Small intestine (tissue), 7 donors: ENCODE measurements around the gene HOXB4. TPM values are rescaled to one million over a fixed set of nuclear protein-coding genes. Genes with fewer than 3 reads are reported as not detected.

ENCODE experiments used
- DNase-seq, 2 donors: peaks; one replicate each; pipeline versions ENCODE4 v3.0.0 to v3.0.0-alpha.2; 2013
- FAIRE-seq: peaks from 2 replicates; lab custom pipeline; 2012; peaks lifted over from hg19 to GRCh38; lab: Jason Lieb, UNC
- H3K27ac ChIP-seq, 3 donors: one replicate each; pipeline ENCODE4 v1.5.1; 2013; ENCODE audit warnings: low read length in 2 of 3, mild to moderate bottlenecking in 2 of 3, control low read depth in 1 of 3, inconsistent platforms in 1 of 3, low read depth in 1 of 3, moderate library complexity in 1 of 3
- H3K27me3 ChIP-seq, 3 donors: one replicate each; pipeline ENCODE4 v1.6.1; 2013; ENCODE audit warnings: low read length in 3 of 3, inconsistent platforms in 1 of 3; ENCODE audit not compliant: control insufficient read depth in 3 of 3, insufficient read depth in 3 of 3
- H3K36me3 ChIP-seq, 3 donors: one replicate each; pipeline ENCODE4 v1.6.1; 2013; ENCODE audit warnings: low read length in 3 of 3, inconsistent platforms in 1 of 3, low read depth in 1 of 3, mild to moderate bottlenecking in 1 of 3, moderate library complexity in 1 of 3; ENCODE audit not compliant: control insufficient read depth in 3 of 3, insufficient read depth in 2 of 3
- H3K4me1 ChIP-seq, 3 donors: one replicate each; pipeline ENCODE4 v1.6.1; 2013; ENCODE audit warnings: low read length in 2 of 3, inconsistent platforms in 1 of 3, low read depth in 1 of 3, mild to moderate bottlenecking in 1 of 3, moderate library complexity in 1 of 3; ENCODE audit not compliant: control insufficient read depth in 3 of 3, insufficient read depth in 2 of 3
- H3K4me3 ChIP-seq, 3 donors: one replicate each; pipeline ENCODE4 v1.5.1; 2013; ENCODE audit warnings: low read length in 3 of 3, control low read depth in 1 of 3, inconsistent platforms in 1 of 3, low read depth in 1 of 3, mild to moderate bottlenecking in 1 of 3, moderate library complexity in 1 of 3
- H3K9me3 ChIP-seq, 2 donors: one replicate each; pipeline ENCODE4 v1.6.1; 2013; ENCODE audit warnings: low read depth in 1 of 2, low read length in 1 of 2; ENCODE audit not compliant: control insufficient read depth in 2 of 2, insufficient read depth in 1 of 2
- WGBS, 3 donors: extraction: QIAGEN DNeasy Blood & Tissue Kit; methylation state at CpG; one replicate each; pipeline ENCODE4 v1.1.7; 2013; 5-methylcytosine and 5-hydroxymethylcytosine counted together
- polyA plus RNA-seq, 4 donors: library from polyadenylated mRNA; stranded (reverse) in 3 of 4; unstranded in 1 of 4; fragments of 200-250 nt in 3 of 4; fragments of 120-200 nt in 1 of 4; gene quantifications; one replicate each; pipeline versions ENCODE4 v1.2.1 to v1.2.3, GENCODE V29; 2013
- donor health status: healthy with polysubstance abuse.
- donor health status: control.
- donor health status: control.
- donor health status: Bipolar disorder and iron deficiency.
- donor health status: healthy.

HOXB4 gene
- polyA plus RNA-seq, 4 donors: 0.27 to 3.1 (median 2.2) TPM; not detected in 1

GRCh38 chr17:48530208-48530886 is 47.8 kb downstream of the HOXB4 start:
- Histone ChIP-seq H3K4me3 (no peak overlapping the region), H3K27ac (no peak overlapping the region), H3K4me1 (peaks cover 0 to 10% (median 0%) of the 10 kb centered on the region in 3 donors), H3K27me3 (peaks cover 0 to 66% (median 5%) of the 10 kb centered on the region in 3 donors), H3K9me3 (no peaks in the 10 kb centered on the region), H3K36me3 (no peaks in the 10 kb centered on the region)
- DNase-seq (no peak), FAIRE-seq (no peak)
- WGBS, 3 donors: 53 to 77% (median 74%) methylated on average over 36 to 37 of the region's 37 CpGs

- H3K36me3 ChIP-seq: no peaks in the 10 kb centered on the region
Measured at GRCh38 chr17:48529683-48530009, 48.5 kb downstream of the HOXB4 start.

DNA sequence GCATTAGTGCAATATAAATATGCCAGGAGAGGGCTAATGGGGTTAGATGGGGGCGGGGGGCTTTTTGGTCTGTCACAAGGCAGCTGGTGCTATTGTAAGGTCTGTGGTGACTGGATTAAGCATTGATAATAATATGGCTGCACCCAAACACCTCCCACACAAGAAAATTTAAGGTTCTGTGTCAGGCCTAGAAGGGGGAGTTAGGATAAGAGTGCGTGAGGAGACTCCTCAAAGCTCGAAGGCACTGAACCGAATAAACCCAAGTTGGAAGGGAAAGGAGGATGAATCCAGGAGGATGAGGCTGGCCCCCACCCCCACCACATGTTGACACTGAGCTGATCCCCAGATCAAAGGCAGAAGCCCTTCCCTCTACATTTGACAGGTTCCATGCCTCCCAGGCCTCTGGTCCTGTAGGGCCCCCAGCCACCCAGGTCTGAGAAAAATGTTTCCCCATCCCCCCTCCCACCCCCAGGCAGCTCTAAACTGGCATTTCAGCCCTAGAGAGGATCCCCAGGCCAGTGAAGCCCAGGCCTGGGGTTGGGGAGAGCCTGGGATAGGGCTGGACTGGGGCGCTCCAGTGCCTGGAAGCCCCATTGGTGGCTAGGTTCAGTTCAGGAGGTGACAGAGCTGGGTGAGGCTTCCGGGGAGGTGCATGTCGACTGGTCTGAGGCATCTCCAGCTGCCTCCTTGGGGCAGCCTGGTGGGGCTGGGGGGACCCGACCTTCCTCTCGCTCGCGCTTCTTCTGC is 49.0 kb downstream of the HOXB4 start:
- H3K4me3 ChIP-seq: no peak overlapping the region
- no peaks in the 10 kb centered on the region for H3K36me3 ChIP-seq
- DNase-seq (no peak), FAIRE-seq (no peak)
- no peaks in the 10 kb centered on the region for H3K9me3 ChIP-seq
- H3K4me1 ChIP-seq: peaks cover 0 to 10% (median 0%) of the 10 kb centered on the region in 3 donors
- peaks cover 0 to 72% (median 5%) of the 10 kb centered on the region in 3 donors for H3K27me3 ChIP-seq
- 86 to 91% (median 89%) methylated on average over 11 of the region's 11 CpGs for WGBS, 3 donors
- no peak overlapping the region for H3K27ac ChIP-seq

More at GRCh38 chr17:48529683-48530009, 48.5 kb downstream of the HOXB4 start:
- FAIRE-seq (no peak), DNase-seq (no peak)
- Histone ChIP-seq H3K27ac (no peak overlapping the region), H3K27me3 (peaks cover 0 to 69% (median 5%) of the 10 kb centered on the region in 3 donors), H3K4me3 (no peak overlapping the region), H3K9me3 (no peaks in the 10 kb centered on the region), H3K4me1 (peaks cover 0 to 10% (median 0%) of the 10 kb centered on the region in 3 donors)
- WGBS, 3 donors: 72 to 87% (median 80%) methylated on average over 11 of the region's 11 CpGs

GRCh38 chr17:48528153-48528935 is 49.8 kb downstream of the HOXB4 start:
- FAIRE-seq: no peak
- Histone ChIP-seq H3K9me3 (no peaks in the 10 kb centered on the region), H3K27ac (no peak overlapping the region), H3K27me3 (peaks cover 0 to 75% (median 5%) of the 10 kb centered on the region in 3 donors), H3K4me3 (no peak overlapping the region), H3K4me1 (peaks cover 0 to 10% (median 0%) of the 10 kb centered on the region in 3 donors), H3K36me3 (no peaks in the 10 kb centered on the region)
- no peak for DNase-seq
- WGBS, 3 donors: 21 to 58% (median 36%) methylated on average over 7 of the region's 7 CpGs

- peaks cover 0 to 13% (median 0%) of the 10 kb centered on the region in 3 donors for H3K4me1 ChIP-seq
- FAIRE-seq (no peak), DNase-seq (no peak)
- H3K9me3 ChIP-seq: no peaks in the 10 kb centered on the region
- H3K27me3 ChIP-seq: peaks cover 0 to 74% (median 5%) of the 10 kb centered on the region in 3 donors
- no peak overlapping the region for H3K4me3 ChIP-seq
- no peaks in the 10 kb centered on the region for H3K36me3 ChIP-seq
- WGBS, 3 donors: 40 to 59% (median 53%) methylated on average over 13 to 14 of the region's 14 CpGs
- peak overlapping the region in 2 of 3 donors; percentile 24 to 40 for H3K27ac ChIP-seq
Measured at GRCh38 chr17:48527547-48527932, 50.6 kb downstream of the HOXB4 start.

- 17 to 22% (median 21%) methylated on average over 46 to 59 of the region's 59 CpGs for WGBS, 3 donors
- peak overlapping the region in 2 of 3 donors; percentile 24 to 40 for H3K27ac ChIP-seq
- FAIRE-seq: no peak
- H3K4me1 ChIP-seq: peaks cover 0 to 13% (median 0%) of the 10 kb centered on the region in 3 donors
- no peaks in the 10 kb centered on the region for H3K9me3 ChIP-seq
- peak overlapping the region in 1 of 3 donors; percentile 13 for H3K4me3 ChIP-seq
- peaks cover 0 to 73% (median 5%) of the 10 kb centered on the region in 3 donors for H3K27me3 ChIP-seq
- DNase-seq: no peak
- H3K36me3 ChIP-seq: no peaks in the 10 kb centered on the region
Measured at GRCh38 chr17:48526608-48527546, 51.3 kb downstream of the HOXB4 start.
